CD4-positive, alpha-beta T cell treated with Interleukin-12 subunit alpha and Interleukin-12 subunit beta, for 1 hour (primary cell): ENCODE data around the gene PTPN3.

Experiments used
- DNase-seq: peaks from one replicate; pipeline ENCODE4 v3.0.0-alpha.2; 2020

The PTPN3 gene

DNA sequence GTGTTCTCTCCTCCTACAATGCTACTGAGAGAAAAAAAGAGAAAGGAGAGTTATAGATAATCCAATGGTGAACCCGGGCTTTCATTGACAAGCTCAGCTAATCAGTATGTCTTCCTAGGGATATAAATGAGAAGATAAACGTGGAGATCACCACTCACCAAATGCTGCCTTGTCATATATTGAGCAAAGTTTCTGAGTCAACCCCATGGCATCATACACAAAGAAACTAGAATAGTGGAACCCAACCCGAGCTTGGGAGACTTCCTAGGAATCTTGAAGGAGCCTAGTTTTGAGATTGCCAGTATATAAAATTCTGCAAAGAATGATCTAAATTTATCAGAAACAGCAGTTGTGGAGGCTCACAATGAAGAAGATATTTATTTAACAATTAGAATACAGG lies 47.8 kb downstream of the PTPN3 start:
- DNase-seq, result no peak

DNA sequence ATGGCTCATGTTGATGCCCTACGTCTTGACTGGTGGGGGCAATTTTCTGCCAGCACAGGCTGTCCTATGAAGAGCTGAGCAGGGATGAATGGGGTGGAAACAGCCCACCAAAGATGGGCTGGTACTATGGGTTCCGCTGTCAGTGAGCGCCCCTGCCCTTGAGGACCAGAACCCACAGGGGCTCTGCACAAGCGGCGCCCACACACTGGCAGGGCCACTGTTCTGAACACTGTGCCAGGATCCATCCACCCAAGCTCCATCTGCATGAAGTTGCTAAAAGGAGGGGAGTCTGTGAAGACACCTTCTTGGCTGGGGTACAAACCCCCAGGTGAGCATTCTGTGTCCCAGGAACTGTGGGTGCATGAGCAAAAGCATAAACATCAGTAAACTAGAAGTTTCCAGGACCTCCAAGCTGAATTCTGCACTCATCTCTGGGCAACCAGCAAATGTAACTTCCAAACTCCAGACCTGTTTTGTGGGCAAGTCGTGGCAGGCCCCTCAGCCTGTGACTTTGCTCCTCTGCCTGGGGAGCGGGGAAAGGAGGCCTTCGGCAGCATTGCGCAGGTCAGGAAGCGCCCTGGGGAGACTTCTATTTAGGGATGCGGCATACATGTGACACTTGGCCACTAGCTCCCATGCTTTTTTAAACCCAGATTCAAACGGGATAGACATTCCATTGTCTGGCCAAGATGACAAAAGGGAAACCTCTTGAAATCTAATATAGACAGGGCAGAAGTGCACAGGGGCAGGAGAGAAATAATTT lies 48.9 kb downstream of the PTPN3 start:
- DNase-seq, result no peak

DNA sequence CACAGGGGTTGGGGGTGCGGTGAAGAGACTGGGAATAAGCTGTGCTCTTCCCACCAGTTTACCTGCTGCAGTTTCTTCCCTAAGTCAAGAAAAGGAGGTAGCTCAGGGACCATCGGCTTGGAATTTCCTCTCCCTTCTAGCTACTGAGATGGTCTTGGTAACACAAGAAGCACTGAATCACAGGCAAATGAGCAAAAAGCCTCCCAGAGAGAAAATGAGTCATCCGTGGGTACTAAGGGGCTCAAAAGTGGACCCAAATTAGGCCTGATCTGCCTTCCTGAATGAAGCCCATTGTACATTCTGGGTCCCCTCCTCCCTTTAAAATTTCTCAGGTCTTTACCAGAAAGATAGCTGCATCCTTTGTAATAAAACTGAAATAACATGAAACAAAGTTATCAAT lies 49.9 kb downstream of the PTPN3 start:
- DNase-seq, result no peak

DNA sequence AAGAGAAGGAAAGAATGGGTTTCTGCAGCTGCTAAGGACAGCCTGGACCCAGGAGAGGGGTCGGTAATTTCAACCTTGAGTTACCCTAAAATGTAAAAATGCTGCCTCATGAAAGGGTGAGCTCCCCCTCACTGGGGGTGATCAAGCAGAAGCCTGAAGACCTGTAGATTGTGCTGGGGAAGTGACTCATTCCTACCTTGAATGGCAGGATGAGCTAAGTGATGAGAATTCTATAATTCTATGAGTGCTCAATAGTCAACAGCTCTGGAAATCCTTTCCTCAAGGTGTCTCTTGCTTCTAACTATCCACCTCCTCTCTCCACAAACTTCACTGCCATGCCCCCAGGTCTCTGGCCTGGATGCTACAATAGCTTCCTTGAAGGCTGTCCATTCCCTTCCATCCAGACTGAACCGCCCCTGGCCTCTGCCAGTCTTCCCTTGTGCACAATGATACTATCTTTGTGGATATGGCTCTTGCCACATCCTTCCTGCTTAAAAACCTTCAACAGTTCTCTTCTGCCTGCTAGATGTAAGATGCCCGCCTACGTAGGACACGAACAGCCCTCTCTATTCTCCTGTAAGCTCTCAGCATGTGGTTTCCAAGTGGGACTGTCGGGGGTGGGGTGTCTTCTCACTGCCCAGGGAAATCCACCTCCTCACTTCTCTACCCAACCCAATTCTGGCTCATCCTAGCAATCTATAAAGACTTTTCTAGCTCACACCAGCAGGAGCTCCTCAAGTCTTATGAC lies 50.6 kb downstream of the PTPN3 start:
- no peak for DNase-seq

DNA sequence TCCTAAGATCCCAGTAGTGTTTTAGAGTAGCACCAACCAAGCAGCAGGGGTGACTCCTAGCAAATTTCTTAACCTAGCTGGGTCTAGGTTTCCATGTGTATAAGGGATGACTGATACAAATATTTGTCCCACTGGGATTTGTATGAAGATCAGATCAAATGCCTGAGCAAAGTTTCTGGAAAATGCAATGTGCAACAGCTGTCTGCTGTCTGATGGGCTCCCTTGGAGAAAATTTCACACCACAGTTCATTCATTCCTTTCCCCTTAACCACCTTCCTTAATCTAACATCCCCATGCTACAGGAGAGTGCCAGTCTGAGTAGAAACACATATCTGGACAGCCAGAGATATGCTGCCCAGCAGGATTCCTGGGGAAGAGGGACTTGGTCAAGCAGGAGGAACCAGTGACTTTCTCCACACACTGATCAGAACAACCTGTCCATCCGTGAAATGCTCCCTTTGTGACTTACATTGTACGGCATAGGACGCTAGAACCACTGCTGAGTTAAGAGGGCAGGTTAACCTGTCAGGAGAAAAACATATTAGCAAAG lies 53.3 kb downstream of the PTPN3 start:
- no peak for DNase-seq

DNA sequence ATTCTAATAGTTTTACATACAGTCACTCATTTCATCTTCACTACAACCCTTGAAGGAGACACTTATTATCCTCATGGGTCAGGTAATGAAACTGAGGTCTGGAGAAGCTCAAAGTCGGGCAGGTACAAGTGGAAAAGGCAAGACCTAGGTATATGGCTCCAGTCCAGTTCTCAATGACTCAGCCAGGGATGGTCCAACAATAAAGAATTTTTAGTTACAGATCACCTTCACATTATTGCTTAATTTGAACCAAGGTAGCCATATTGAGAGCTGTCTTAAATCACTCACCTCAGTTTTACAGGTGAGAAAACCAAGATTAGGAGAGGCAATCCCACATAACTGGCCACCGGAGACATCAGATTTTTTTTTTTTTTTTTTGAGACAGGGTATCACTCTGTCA lies 55.4 kb downstream of the PTPN3 start:
- no peak for DNase-seq

DNA sequence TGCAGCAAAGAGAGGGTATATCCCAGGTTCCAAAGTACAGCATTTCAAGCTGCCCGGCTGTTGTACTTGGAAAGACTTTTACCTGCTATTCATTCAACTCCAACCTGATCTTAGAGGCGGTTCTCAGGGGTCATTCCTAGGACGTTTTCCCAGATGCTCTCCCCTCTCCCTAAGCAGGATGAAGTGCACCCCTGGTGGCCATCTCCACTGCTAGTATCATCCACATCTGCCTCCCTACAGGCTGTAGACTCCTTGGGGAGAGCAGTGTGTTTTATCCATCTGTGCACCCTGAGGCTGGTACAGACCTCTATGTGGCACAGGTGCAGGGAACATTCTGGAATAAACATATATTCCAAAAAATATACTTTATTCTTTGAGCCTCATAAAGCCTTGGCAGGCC lies 56.8 kb downstream of the PTPN3 start:
- DNase-seq, result no peak

DNA sequence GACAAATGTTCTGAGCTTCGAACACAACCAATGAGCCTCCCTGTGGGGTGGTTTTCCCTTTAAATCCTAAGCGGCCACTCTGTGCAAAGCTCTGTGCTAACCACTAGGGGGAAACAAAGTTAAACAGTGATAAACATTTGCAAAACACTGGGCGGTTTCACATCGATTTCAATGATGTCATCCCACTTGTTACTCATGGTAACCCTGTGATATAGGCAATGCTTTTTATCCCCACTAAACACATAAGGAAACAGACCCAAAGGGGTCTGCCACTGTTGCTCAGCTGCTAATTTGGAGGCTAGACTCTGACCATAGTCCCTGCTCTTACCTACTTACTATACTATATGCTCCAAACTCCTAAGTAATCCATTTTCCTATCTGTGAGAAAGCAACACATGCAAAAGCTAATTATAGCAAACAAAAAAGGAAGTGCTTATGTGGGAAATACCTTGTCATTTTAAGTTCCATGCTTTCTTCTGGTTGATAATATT lies 57.3 kb downstream of the PTPN3 start:
- peak; percentile 42 for DNase-seq

DNA sequence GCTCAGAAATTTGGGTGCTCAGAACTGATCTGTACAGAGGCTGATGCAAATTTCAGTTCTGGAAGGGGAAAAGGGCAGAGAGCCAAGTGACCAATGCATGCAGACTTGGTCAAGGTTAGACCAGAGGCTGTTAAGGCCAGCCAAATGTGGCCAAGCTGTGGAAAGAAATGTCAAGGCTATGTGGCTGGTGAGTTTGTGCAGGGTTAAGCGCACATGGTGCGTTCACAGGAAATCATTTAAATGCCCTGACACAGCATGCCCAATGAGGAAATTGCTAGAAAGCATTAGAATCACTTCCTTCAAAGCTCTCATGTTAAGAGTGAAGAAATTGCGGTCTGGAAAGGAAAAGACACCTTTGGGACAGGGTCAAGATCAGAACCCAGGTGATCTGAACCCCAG lies 58.0 kb downstream of the PTPN3 start:
- no peak for DNase-seq

DNA sequence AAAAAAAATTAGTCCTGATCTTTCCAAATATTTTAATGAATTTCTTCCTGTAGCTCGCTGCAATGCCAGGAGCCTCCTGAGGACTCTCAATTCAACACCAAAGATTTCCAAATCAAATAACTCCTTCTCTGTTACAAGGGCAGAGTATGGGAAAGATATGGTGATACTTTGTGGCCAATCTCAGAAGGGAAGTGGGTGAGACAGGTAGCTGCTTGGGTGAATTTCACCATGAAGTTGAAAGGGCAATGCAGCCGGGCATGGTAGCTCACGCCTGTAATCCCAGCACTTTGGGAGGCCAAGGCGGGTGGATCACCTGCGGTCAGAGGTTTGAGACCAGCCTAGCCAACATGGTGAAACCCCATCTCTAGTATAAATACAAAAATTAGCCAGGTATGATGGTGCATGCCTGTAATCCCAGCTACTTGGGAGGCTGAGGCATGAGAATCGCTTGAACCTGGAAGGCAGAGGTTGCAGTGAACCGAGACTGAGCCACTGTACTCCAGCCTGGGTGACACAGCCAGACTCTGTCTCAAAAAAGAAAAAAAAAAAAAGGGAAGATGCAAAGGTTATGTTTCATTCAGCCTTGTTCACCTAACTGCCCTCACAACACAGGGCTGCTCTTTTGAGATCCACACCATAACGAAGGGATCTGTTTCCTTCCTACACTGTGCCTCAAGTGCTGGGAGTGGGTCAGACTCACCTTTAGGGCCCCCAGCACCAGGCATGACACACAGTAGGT lies 58.6 kb downstream of the PTPN3 start:
- no peak for DNase-seq

DNA sequence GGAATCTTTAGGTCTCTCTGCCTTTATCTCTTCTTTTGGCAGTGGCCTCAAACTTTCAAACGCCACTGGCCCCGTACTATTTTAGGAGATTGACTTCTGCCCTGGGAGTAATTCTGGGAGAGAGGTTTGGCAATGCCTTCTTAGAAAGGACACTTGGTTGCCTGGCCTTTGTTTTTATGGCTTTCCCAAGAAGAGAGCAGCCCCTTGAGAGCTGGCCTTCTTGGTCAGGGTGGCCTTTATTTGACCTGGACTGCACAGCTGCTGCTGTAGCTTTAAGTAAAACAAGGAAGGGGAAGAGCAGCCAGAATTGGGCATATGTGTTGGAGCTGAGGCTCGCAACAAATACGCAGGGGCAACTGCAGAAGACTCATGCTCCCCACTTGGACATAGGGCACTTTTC lies 60.8 kb downstream of the PTPN3 start:
- no peak for DNase-seq

DNA sequence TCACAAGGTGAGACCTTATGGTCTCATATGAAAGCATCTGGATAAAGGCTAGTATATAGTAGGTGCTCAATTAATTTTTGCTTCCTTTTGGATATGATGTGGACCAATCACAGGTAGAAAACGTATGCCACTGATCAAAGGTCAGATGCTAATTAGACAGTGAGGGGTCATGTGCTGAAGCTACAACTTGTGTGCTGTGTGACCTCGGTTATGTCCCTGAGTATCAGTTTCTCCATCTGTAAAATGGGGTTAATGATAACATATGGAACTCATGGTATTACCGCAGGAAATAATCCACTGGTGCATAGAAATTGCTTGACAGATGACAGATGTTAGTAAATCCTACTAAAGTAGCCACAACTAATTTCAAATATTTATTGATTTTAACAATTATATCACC lies 62.0 kb downstream of the PTPN3 start:
- DNase-seq, result no peak

DNA sequence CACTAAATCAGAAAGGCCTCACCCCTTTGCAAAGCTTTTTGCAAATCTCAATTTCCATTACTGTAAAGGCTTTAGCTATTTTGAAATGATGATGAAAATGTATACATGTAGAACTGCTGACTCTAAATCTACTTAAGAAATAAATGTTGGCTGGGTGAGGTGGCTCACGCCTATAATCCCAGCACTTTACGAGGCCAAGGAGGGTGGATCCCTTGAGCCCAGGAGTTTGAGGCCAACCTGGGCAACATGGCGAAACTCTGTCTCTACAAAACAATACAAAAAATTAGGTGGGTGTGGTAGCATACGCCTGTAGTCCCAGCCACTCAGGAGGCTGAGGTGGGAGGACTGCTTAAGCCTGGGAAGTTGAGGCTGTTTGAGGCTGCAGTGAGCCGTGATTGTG lies 64.6 kb downstream of the PTPN3 start:
- no peak for DNase-seq

DNA sequence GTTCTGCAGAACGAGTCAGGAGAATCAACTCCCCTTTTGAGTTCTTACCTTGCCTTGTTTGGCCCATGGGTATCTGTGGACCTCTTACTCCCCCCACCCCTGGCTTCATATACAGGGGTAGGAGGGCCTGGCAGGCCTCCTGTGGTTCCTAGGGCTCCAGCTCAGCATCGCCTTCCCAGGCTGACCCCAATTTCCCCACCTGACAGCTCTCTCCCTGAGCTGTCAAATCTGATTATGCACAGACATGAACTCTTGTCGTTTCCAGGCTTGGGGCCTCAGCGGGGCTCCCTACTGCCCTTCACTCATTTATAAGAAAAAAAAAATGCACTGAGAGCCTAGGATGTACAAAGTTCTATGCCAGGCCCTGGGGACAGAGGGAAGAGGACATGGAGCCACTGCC lies 67.9 kb downstream of the PTPN3 start:
- no peak for DNase-seq

DNA sequence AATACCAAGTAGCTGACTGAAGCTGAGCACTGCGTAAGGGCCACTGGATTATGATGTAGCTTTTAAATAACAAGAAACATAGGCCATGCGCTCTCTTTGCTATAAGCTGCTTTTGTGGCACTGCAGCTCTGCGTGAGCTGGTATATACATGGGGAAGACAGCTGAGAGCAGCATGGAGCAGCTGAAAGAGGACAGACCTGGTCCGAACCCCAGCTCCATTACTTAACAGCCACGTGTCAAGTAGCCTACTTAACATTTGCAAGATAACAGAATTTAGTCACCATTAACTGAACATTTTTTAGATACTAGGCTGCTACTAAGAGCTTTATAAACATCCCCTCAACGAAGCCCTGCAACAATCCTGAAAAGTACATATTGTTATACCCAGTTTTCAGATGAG lies 69.3 kb downstream of the PTPN3 start:
- DNase-seq, result no peak

DNA sequence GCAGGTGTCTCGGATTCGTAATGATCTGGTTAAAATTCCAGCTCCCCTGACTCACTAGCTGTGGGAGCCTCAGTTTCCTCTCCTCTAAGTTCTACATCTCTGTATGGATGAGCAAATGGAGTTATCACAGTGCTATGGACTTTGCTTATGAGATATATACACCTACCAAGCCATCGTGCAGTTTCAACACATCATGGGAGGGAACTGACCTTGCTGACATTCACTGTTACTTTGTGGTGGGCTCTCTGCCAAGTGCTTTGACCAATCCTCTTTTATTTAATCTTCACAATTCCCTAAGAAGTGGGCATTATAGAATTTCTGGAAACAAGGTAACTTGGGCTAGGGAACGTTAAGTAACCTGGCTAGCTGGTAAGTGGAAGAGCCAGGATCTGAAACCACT lies 70.2 kb downstream of the PTPN3 start:
- no peak for DNase-seq

DNA sequence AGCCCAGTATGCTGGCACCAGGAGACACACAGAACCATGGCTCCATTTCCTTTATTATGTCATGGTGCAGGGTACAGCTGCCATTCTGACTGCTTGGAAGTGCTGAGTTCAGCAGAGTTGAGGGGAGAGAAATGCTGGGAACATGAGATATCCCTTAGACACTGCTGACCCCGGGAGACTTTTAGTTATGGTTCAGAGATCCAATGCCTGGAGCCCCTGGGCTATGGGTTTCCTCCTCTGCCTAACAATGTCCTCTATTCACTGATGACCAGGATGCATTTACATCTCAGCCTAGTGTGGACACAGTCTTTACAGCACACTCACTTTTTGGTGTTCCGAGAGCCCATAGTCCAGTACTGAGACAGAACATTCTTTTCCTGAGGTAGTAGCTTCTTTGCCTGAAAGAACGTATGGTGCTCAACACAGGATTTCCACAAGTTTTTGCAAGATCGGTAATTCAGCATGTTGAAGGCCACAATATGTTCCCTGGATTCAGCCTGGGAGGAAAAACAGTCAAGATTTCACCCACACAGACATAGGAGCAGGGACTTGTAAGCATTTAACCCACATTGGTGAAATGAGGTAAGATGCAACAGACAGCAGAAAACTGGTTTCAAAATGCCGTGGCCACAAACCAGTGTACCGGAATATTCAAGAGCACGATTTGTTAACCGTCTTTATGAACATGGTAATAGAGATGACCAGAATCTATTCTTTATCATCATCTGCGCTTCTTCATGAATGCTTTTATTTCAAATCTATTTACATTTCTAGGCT lies 71.3 kb downstream of the PTPN3 start:
- DNase-seq, result no peak

DNA sequence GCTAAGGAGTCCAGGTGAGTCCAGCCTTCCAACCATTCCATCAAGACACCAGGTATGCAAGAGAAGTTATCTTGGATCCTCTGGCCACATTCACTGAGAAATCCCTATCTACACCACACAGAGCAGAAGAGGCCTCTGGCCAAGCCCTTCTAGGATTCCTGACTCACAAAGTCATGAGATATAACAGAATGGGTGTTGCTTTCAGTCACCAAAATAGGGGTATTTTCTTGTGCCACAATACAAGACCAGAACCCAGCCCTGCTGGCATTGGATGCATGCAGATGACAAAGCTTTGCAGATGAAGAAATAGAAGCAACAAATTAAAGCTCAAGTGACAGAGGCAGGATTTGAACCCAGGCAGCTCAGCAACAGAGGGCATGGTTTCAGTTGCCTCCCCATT lies 73.5 kb downstream of the PTPN3 start:
- no peak for DNase-seq

DNA sequence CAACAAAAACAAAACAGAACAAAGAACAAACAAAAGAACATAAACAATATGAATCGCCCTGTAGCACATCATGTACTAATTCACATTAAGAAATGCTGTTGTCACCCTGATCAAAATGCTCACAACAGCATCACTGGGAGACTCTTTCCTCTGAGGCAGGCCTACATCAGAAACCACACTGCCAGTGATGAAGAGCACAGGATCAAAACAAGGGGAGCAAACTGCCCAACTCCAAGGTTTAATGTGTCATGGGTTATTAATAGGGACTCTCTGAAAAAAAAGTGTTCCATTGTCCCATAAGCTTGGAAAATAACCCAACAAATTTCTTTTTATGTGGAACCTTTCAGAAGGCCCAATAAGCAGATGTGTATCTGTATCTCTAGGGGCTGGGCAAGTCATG lies 74.2 kb downstream of the PTPN3 start:
- no peak for DNase-seq

DNA sequence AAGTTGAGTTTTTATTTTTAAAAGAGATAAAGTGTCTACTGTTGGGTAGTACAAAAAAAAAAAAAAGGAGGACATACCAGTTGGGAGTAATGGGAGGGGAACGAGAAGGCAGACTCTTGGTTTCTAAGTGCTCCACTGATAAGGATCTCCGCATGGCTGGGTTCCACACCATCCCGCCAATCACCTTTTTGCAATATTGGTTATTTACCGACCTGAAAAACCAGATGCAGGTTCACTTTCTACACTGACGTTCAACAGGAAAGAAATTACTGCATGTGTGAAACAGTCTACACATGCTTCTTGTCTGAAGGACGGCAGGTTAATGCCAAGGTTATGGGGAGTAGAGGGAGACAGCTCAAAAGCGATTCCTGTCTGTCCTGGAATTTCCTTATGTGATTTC lies 75.5 kb downstream of the PTPN3 start:
- DNase-seq, result no peak

DNA sequence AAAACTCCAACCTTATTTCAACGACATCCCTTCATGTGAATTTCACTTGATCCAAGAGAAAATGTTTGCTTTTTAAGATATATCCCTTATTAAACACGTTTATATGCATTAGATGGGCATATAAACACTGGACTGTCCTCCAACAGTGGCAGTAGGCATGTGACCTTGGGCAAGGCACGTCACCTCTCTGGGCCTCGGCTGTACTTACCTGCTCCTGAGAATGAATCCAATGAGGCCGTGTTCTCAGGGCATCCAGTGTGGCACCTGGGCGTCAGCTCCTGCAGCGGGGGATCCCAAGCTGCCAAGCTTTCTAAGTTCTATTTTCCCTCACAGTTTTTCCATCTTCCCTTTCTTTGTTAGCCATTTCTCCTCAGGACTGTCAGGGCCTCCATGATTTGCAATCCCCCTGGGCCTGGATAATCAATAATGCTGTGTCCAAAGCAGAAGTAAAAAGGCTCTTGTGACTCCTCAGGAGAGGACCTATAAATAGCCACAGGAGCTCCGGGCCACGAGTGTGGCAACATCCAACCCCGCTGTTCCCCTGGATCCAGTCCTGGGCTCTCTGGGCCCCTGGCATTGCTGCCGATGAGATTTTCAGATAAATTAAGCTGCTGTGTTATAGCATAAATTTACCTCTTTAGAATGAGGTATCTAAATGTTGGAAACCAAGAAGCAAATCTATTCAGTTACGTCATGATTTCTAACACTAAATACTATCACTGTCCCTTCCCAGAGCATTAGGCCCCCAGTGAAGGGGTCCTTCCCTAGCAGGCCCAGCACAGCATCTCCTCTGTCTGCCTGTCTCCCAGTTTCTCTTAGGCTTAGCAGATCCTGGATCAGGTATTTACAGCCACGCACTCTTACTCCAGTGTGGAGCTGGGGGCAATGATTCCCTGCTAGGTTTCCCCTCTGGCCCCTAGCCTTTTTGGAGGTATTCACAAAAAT lies 76.8 kb downstream of the PTPN3 start:
- no peak for DNase-seq

DNA sequence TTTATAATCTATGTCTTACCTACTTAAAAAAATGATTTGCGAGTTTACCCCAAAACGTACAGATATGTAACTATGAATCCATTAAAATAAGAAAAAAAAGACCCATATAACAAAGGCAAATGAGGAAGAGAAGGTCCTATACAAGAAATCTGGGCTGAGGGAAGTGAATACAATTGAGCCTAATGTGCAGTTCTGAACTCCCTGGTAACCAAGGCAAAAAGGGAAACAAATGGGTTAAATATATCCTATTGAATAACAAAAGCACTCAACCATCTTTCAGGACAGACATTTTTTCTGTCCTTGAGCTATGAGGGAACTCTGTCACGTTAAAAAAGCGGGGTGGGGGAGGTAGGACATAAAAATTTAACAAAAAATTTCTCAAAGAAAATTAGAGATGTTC lies 78.6 kb downstream of the PTPN3 start:
- no peak for DNase-seq
